H1 (cell line): ENCODE data around the gene REPIN1. TPM values are rescaled to one million over a fixed set of nuclear protein-coding genes. Genes with fewer than 3 reads are reported as not detected.

ENCODE experiments used
- CTCF ChIA-PET: fragments of 300-600 bp; sonication (Branson Sonifier 250); formaldehyde crosslinking; loops from one replicate; lab custom pipeline; 2021; ENCODE audit not compliant: partially characterized antibody; lab: Charles Lee
- POLR2A ChIA-PET: fragments of 300-600 bp; sonication (Branson Sonifier 250); formaldehyde crosslinking; loops from one replicate; lab custom pipeline; 2021; ENCODE audit warnings: inconsistent platforms; ENCODE audit not compliant: partially characterized antibody; lab: Charles Lee
- DNase-seq, 2 experiments: peaks; one replicate each; pipeline versions ENCODE4 v3.0.0 to v3.0.0-alpha.2; 2010 to 2022; ENCODE audit warnings: low spot score in 2 of 2, low read depth in 1 of 2, mixed read lengths in 1 of 2
- FAIRE-seq: peaks from 2 replicates; lab custom pipeline; 2011; peaks lifted over from hg19 to GRCh38; lab: Jason Lieb, UNC
- H2AFZ ChIP-seq: 2 replicates; pipeline ENCODE4 v1.8.1; 2012; ENCODE audit warnings: low read length, inconsistent platforms
- H2AK5ac ChIP-seq: 2 replicates; pipeline ENCODE4 v1.6.1; 2013; ENCODE audit warnings: low read depth, low read length
- H2BK120ac ChIP-seq: replicated peaks from 2 replicates; pipeline ENCODE3; 2013; ENCODE audit warnings: low read depth, low read length, inconsistent platforms
- H2BK12ac ChIP-seq: 2 replicates; pipeline ENCODE4 v1.6.1; 2013; ENCODE audit warnings: low read depth, low read length
- H2BK15ac ChIP-seq: 2 replicates; pipeline ENCODE4 v1.6.1; 2013; ENCODE audit warnings: low read length
- H2BK20ac ChIP-seq: 2 replicates; pipeline ENCODE4 v1.6.1; 2013; ENCODE audit warnings: low read length
- H2BK5ac ChIP-seq: 2 replicates; pipeline ENCODE4 v1.6.1; 2013; ENCODE audit warnings: low read depth, low read length
- H3K14ac ChIP-seq: 2 replicates; pipeline ENCODE4 v1.6.1; 2013; ENCODE audit warnings: inconsistent platforms; ENCODE audit not compliant: insufficient read length
- H3K18ac ChIP-seq: 2 replicates; pipeline ENCODE4 v1.6.1; 2013; ENCODE audit warnings: low read length; ENCODE audit errors: extremely low read depth
- H3K23ac ChIP-seq: 2 replicates; pipeline ENCODE4 v1.6.1; 2013; ENCODE audit warnings: inconsistent platforms; ENCODE audit not compliant: insufficient read length
- H3K23me2 ChIP-seq: 2 replicates; pipeline ENCODE4 v1.6.1; 2013; ENCODE audit warnings: low read depth, low read length
- H3K27ac ChIP-seq: 2 replicates; pipeline ENCODE4 v1.6.1; 2011; ENCODE audit warnings: low read depth, low read length, inconsistent platforms
- H3K27me3 ChIP-seq, 4 experiments: replicated peaks in 1 of 4; 1 replicate in 1 of 4; 2 replicates in 3 of 4; pipeline versions ENCODE4 v1.6.1 to v1.8.1; 2011 to 2013; ENCODE audit warnings: low read length in 3 of 4, mild to moderate bottlenecking in 3 of 4, inconsistent platforms in 2 of 4, mixed read lengths in 2 of 4, moderate library complexity in 1 of 4; ENCODE audit not compliant: control insufficient read depth in 3 of 4, insufficient read depth in 3 of 4; ENCODE audit errors: extremely low read depth in 1 of 4
- H3K36me3 ChIP-seq, 4 experiments: 2 replicates each; pipeline versions ENCODE4 v1.6.1 to v1.8.1; 2011 to 2013; ENCODE audit warnings: mild to moderate bottlenecking in 4 of 4, low read length in 3 of 4, moderate library complexity in 2 of 4, control low read depth in 1 of 4, inconsistent platforms in 1 of 4; ENCODE audit not compliant: insufficient read depth in 4 of 4, control insufficient read depth in 2 of 4
- H3K4ac ChIP-seq: replicated peaks from 2 replicates; pipeline ENCODE3; 2013; ENCODE audit warnings: low read length, low read depth, mixed read lengths, inconsistent platforms; ENCODE audit not compliant: insufficient read length
- H3K4me1 ChIP-seq, 4 experiments: replicated peaks in 1 of 4; 1 replicate in 1 of 4; 2 replicates in 3 of 4; pipeline versions ENCODE4 v1.6.1 to v1.8.1; 2011 to 2013; ENCODE audit warnings: low read length in 3 of 4, inconsistent platforms in 2 of 4, mixed read lengths in 1 of 4; ENCODE audit not compliant: insufficient read depth in 4 of 4, control insufficient read depth in 3 of 4
- H3K4me2 ChIP-seq, 2 experiments: 2 replicates each; pipeline versions ENCODE4 v1.6.1 to v1.8.1; 2011 to 2013; ENCODE audit warnings: low read depth in 2 of 2, low read length in 2 of 2, control low read depth in 1 of 2, inconsistent platforms in 1 of 2, mild to moderate bottlenecking in 1 of 2; ENCODE audit not compliant: insufficient read depth in 1 of 2
- H3K4me3 ChIP-seq, 4 experiments: fragments of 200-600, 300-600 bp in 1 of 4; sonication (generic), shearing (Covaris generic), sonication (Bioruptor Twin) in 1 of 4; 2 replicates each; pipeline versions ENCODE4 v1.5.1 to v1.8.1; 2011 to 2016; ENCODE audit warnings: low read length in 4 of 4, low read depth in 3 of 4, control low read depth in 2 of 4, inconsistent platforms in 2 of 4, mild to moderate bottlenecking in 2 of 4, mixed read lengths in 1 of 4, moderate library complexity in 1 of 4; ENCODE audit not compliant: insufficient read depth in 2 of 4; ENCODE audit errors: extremely low read depth in 1 of 4
- H3K56ac ChIP-seq: replicated peaks from 2 replicates; pipeline ENCODE3; 2013; ENCODE audit warnings: low read depth, mild to moderate bottlenecking, mixed read lengths, low read length, inconsistent platforms; ENCODE audit not compliant: insufficient read length
- H3K79me1 ChIP-seq: 2 replicates; pipeline ENCODE4 v1.6.1; 2013; ENCODE audit warnings: low read depth, low read length, control low read depth
- H3K79me2 ChIP-seq, 2 experiments: 2 replicates each; pipeline versions ENCODE4 v1.6.1 to v1.8.1; 2012 to 2013; ENCODE audit warnings: low read length in 2 of 2, mild to moderate bottlenecking in 2 of 2, inconsistent platforms in 1 of 2; ENCODE audit not compliant: insufficient read depth in 2 of 2, control insufficient read depth in 1 of 2
- H3K9ac ChIP-seq, 4 experiments: replicated peaks in 1 of 4; 1 replicate in 1 of 4; 2 replicates in 3 of 4; pipeline versions ENCODE4 v1.6.1 to v1.8.1; 2011 to 2013; ENCODE audit warnings: low read depth in 3 of 4, low read length in 3 of 4, control low read depth in 2 of 4, mild to moderate bottlenecking in 2 of 4, moderate library complexity in 2 of 4, inconsistent platforms in 1 of 4; ENCODE audit errors: extremely low read depth in 1 of 4
- H3K9me3 ChIP-seq, 2 experiments: 2 replicates each; pipeline versions ENCODE4 v1.6.1 to v1.8.1; 2012 to 2013; ENCODE audit warnings: mild to moderate bottlenecking in 2 of 2, moderate library complexity in 2 of 2, control low read depth in 1 of 2, inconsistent platforms in 1 of 2, low read depth in 1 of 2, low read length in 1 of 2, mixed read lengths in 1 of 2; ENCODE audit not compliant: insufficient read depth in 2 of 2
- H4K20me1 ChIP-seq, 2 experiments: replicated peaks in 1 of 2; 2 replicates each; pipeline versions ENCODE3 to v1.8.1; 2011 to 2013; ENCODE audit warnings: inconsistent platforms in 2 of 2, low read length in 2 of 2, mild to moderate bottlenecking in 1 of 2; ENCODE audit not compliant: insufficient read depth in 2 of 2, control insufficient read depth in 1 of 2
- H4K5ac ChIP-seq: 2 replicates; pipeline ENCODE4 v1.6.1; 2013; ENCODE audit warnings: low read length, low read depth, mixed read lengths, inconsistent platforms; ENCODE audit not compliant: insufficient read length
- H4K8ac ChIP-seq: 2 replicates; pipeline ENCODE4 v1.8.0; 2013; ENCODE audit warnings: mild to moderate bottlenecking, moderate library complexity, low read length, inconsistent platforms; ENCODE audit not compliant: insufficient read depth; ENCODE audit errors: extremely low read depth
- H4K91ac ChIP-seq: replicated peaks from 2 replicates; pipeline ENCODE3; 2013; ENCODE audit warnings: low read length, mixed read lengths, inconsistent platforms; ENCODE audit not compliant: insufficient read length
- WGBS, 2 experiments: shearing (Covaris generic) in 1 of 2; methylation state at CpG; one replicate each; pipeline versions ENCODE4 v1.1.6 to v1.1.7; 2013 to 2015; ENCODE audit warnings: low lambda C conversion rate in 2 of 2, mixed read lengths in 2 of 2, inconsistent platforms in 1 of 2, low coverage in 1 of 2, missing lambda C conversion rate in 1 of 2; ENCODE audit not compliant: insufficient replicate concordance in 2 of 2, insufficient coverage in 1 of 2, insufficient read length in 1 of 2; ENCODE audit errors: extremely low coverage in 1 of 2, missing lambda C conversion rate in 1 of 2; 5-methylcytosine and 5-hydroxymethylcytosine counted together
- polyA plus RNA-seq, 7 experiments: library from polyadenylated mRNA; depleted of rRNA in 3 of 7; stranded (reverse) in 5 of 7; unstranded in 2 of 7; fragments of >200 nt in 5 of 7; fragments of 200-250 nt in 2 of 7; gene quantifications; 1 replicate in 5 of 7; 2 replicates in 1 of 7; 4 replicates in 1 of 7; pipeline versions ENCODE4 v1.2.1 to v1.2.3, GENCODE V29; 2011 to 2013; ENCODE audit warnings: missing spikeins in 2 of 7, mixed read lengths in 2 of 7
- total RNA-seq: library from RNA; stranded (reverse); fragmentation: NEBNext Ultra II Directional; extraction: Animal tissue kit (Norgen Biotek cat#: 25700); gene quantifications from 2 replicates; pipeline ENCODE4 v1.2.1, GENCODE V29; 2021

Gene REPIN1
- total and polyA plus RNA-seq, 2 of the 8 experiments (the other 6 are each of a cell fraction or from before 2014, with no cell fraction given), result 98.6 to 125 TPM

DNA sequence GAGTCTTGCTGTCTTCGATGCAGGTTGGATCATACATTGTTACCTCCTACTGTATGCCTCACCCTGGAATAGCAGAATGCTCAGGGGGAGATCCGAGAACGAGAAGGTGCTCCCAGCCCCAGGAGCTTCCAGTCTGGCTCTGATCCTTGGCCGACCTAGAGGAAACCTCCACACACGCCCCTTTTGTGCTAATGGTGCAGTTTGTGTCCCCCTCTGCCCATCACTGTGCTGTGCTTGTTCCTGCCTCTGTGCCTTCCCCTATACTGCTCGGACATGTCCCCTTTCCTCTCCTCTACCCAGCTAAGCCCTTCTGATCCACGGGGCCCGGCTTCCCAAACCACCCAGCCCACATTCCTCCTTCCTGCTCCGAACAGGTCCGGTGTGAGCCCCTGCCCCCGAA lies 43.0 kb downstream of the REPIN1 start:
- Histone ChIP-seq H4K5ac (no peak overlapping the region), H3K9ac (no peak overlapping the region), H2BK20ac (no peak overlapping the region), H3K4me3 (no peak overlapping the region), H3K9me3 (no peaks in the 10 kb centered on the region), H3K79me2 (peaks cover 0 to 10% of the 10 kb centered on the region in 2 experiments; a peak in 2 of 4 replicates), H3K4me2 (no peak overlapping the region), H2AK5ac (no peak overlapping the region; the same call in 1 of the 2 replicates), H3K14ac (no peak overlapping the region), H2BK15ac (no peak overlapping the region), H4K20me1 (peaks cover 0 to 3% of the 10 kb centered on the region in 2 experiments), H2AFZ (no peak overlapping the region), H3K4me1 (peaks cover 4 to 7% (median 6%) of the 10 kb centered on the region in 4 experiments), H3K27ac (peak overlapping the region; percentile 8; the same call in 1 of the 2 replicates), H3K18ac (no peak overlapping the region; the same call in 1 of the 2 replicates), H3K23me2 (no peaks in the 10 kb centered on the region), H3K27me3 (no peaks in the 10 kb centered on the region), H2BK120ac (no peak overlapping the region), H3K23ac (no peak overlapping the region), H3K36me3 (peaks cover 7 to 37% (median 15%) of the 10 kb centered on the region in 4 experiments), H4K8ac (no peak overlapping the region), H2BK12ac (no peak overlapping the region), H3K4ac (peak overlapping the region; percentile 8), H3K79me1 (peaks cover 3% of the 10 kb centered on the region; the same call in 1 of the 2 replicates), H4K91ac (no peak overlapping the region), H3K56ac (no peak overlapping the region), H2BK5ac (no peak overlapping the region)
- FAIRE-seq (no peak), DNase-seq (no peak)
- ChIA-PET CTCF (interaction anchor here (0.7 to 2.6 kb wide), 6 partner anchors 10 to 125 kb away, joined by 3 to 7 read pairs (median 3); no protein-coding TSS in a partner anchor), POLR2A (interaction anchor here (1.0 to 14.9 kb wide), 9 partner anchors 14 to 77 kb away, joined by 3 to 164 read pairs (median 6); partner anchors contain the start of gene REPIN1)
- WGBS, 2 experiments, result 88% methylated on average over 10 of the region's 11 CpGs; no CpG with 5 or more reads in 1 of the 2 experiments
